Liver (tissue), 9 donors: ENCODE results near the gene CCR9. TPM values are rescaled to one million over a fixed set of nuclear protein-coding genes. Genes with fewer than 3 reads are reported as not detected.

Experiments
- DNase-seq: peaks from one replicate; pipeline ENCODE4 v3.0.0-alpha.2; 2017; ENCODE audit warnings: low spot score
- H3K27ac ChIP-seq, 2 donors: one replicate each; pipeline ENCODE4 v1.7.0; 2013; ENCODE audit warnings: inconsistent platforms in 2 of 2, low read length in 2 of 2, control low read depth in 1 of 2, low read depth in 1 of 2, mild to moderate bottlenecking in 1 of 2
- H3K27me3 ChIP-seq, 4 donors: one replicate each; pipeline versions ENCODE4 v1.6.1 to v1.7.0; 2013; ENCODE audit warnings: low read length in 3 of 4, inconsistent platforms in 1 of 4, mild to moderate bottlenecking in 1 of 4, moderate library complexity in 1 of 4; ENCODE audit not compliant: control insufficient read depth in 4 of 4, insufficient read depth in 4 of 4
- H3K36me3 ChIP-seq, 4 donors: one replicate each; pipeline versions ENCODE4 v1.6.1 to v1.7.0; 2013; ENCODE audit warnings: low read length in 3 of 4, mild to moderate bottlenecking in 3 of 4, low read depth in 1 of 4, moderate library complexity in 1 of 4; ENCODE audit not compliant: control insufficient read depth in 4 of 4, insufficient read depth in 3 of 4
- H3K4me1 ChIP-seq, 4 donors: one replicate each; pipeline versions ENCODE4 v1.6.1 to v1.7.0; 2013; ENCODE audit warnings: low read length in 3 of 4, mild to moderate bottlenecking in 3 of 4, moderate library complexity in 1 of 4; ENCODE audit not compliant: control insufficient read depth in 4 of 4, insufficient read depth in 4 of 4
- H3K4me3 ChIP-seq, 3 donors: one replicate each; pipeline versions ENCODE4 v1.6.1 to v1.7.0; 2013; ENCODE audit warnings: low read length in 3 of 3, control low read depth in 1 of 3, low read depth in 1 of 3, mild to moderate bottlenecking in 1 of 3
- H3K9ac ChIP-seq, 2 donors: one replicate each; pipeline ENCODE4 v1.7.0; 2013; ENCODE audit warnings: low read length in 2 of 2, mild to moderate bottlenecking in 2 of 2, moderate library complexity in 2 of 2, control low read depth in 1 of 2, low read depth in 1 of 2
- H3K9me3 ChIP-seq, 4 donors: one replicate each; pipeline versions ENCODE4 v1.6.1 to v1.7.0; 2013; ENCODE audit warnings: low read length in 3 of 4; ENCODE audit not compliant: control insufficient read depth in 4 of 4
- EGR1 ChIP-seq, 2 donors: IDR thresholded peaks; 2 replicates each; pipeline ENCODE4 v1.6.1; 2016 to 2018; ENCODE audit warnings: antibody characterized with exemption in 2 of 2, low read depth in 2 of 2
- FOXA1 ChIP-seq: IDR thresholded peaks from 2 replicates; pipeline ENCODE4 v1.6.1; 2016; ENCODE audit warnings: antibody characterized with exemption
- FOXA2 ChIP-seq: IDR thresholded peaks from 2 replicates; pipeline ENCODE4 v1.6.1; 2016; ENCODE audit warnings: antibody characterized with exemption
- GABPA ChIP-seq, 2 donors: IDR thresholded peaks in 1 of 2; conservative IDR thresholded peaks in 1 of 2; 2 replicates each; pipeline ENCODE4 v1.6.1; 2016; ENCODE audit warnings: antibody characterized with exemption in 2 of 2, mild to moderate bottlenecking in 1 of 2, moderate library complexity in 1 of 2
- HNF4A ChIP-seq, 2 donors: conservative IDR thresholded peaks; 2 replicates each; pipeline ENCODE4 v1.6.1; 2016; ENCODE audit warnings: antibody characterized with exemption in 2 of 2, mild to moderate bottlenecking in 2 of 2
- HNF4G ChIP-seq: IDR thresholded peaks from 2 replicates; pipeline ENCODE4 v1.6.1; 2016; ENCODE audit warnings: antibody characterized with exemption
- JUND ChIP-seq, 2 donors: IDR thresholded peaks; 2 replicates each; pipeline ENCODE4 v1.6.1; 2016; ENCODE audit warnings: antibody characterized with exemption in 2 of 2
- NR2F2 ChIP-seq: IDR thresholded peaks from 2 replicates; pipeline ENCODE4 v1.6.1; 2016; ENCODE audit warnings: antibody characterized with exemption
- RAD21 ChIP-seq, 2 donors: IDR thresholded peaks; 2 replicates each; pipeline ENCODE4 v1.6.1; 2016; ENCODE audit warnings: antibody characterized with exemption in 2 of 2, mild to moderate bottlenecking in 2 of 2
- RXRA ChIP-seq, 2 donors: IDR thresholded peaks; 2 replicates each; pipeline ENCODE4 v1.6.1; 2017 to 2018; ENCODE audit warnings: antibody characterized with exemption in 2 of 2, mild to moderate bottlenecking in 1 of 2
- SP1 ChIP-seq: IDR thresholded peaks from 2 replicates; pipeline ENCODE4 v1.6.1; 2018; ENCODE audit warnings: antibody characterized with exemption, mild to moderate bottlenecking
- TAF1 ChIP-seq: conservative IDR thresholded peaks from 2 replicates; pipeline ENCODE4 v1.6.1; 2016; ENCODE audit warnings: antibody characterized with exemption, mild to moderate bottlenecking
- YY1 ChIP-seq: IDR thresholded peaks from 2 replicates; pipeline ENCODE4 v1.6.1; 2016; ENCODE audit warnings: antibody characterized with exemption, mild to moderate bottlenecking
- WGBS: extraction: QIAGEN DNeasy Blood & Tissue Kit; methylation state at CpG from one replicate; pipeline ENCODE4 v1.1.7; 2013; 5-methylcytosine and 5-hydroxymethylcytosine counted together
- polyA plus RNA-seq, 2 donors: library from polyadenylated mRNA; stranded (reverse) in 1 of 2; unstranded in 1 of 2; fragments of 200-250 nt in 1 of 2; fragments of >200 nt in 1 of 2; fragmentation: Nextera tagmentation in 1 of 2; extraction: Ambion mirVana in 1 of 2; gene quantifications; one replicate each; pipeline versions ENCODE4 v1.2.1 to v1.2.3, GENCODE V29; 2013 to 2015
- total RNA-seq, 2 donors: library from RNA; depleted of rRNA; stranded (reverse); fragments of >200 nt; gene quantifications; one replicate each; pipeline ENCODE4 v1.2.3, GENCODE V29; 2014
- TF ChIP-seq, protein P1 (sequence below): IDR thresholded peaks from 2 replicates; pipeline ENCODE4 v1.6.1; 2016; ENCODE audit warnings: antibody characterized with exemption
- TF ChIP-seq, protein P2 (sequence below): fragments of 150-350 bp; IDR thresholded peaks from 2 replicates; pipeline ENCODE4 v1.5.1; 2017; ENCODE audit warnings: improper control_type of control experiment, low read depth, low read length; ENCODE audit not compliant: missing input control
- TF ChIP-seq, protein P3 (sequence below): IDR thresholded peaks from 2 replicates; pipeline ENCODE4 v1.6.1; 2016; ENCODE audit warnings: antibody characterized with exemption, mild to moderate bottlenecking
- TF ChIP-seq, protein P4 (sequence below): IDR thresholded peaks from 2 replicates; pipeline ENCODE4 v1.6.1; 2016; ENCODE audit warnings: antibody characterized with exemption
- TF ChIP-seq, protein P5 (sequence below): IDR thresholded peaks from 2 replicates; pipeline ENCODE4 v1.6.1; 2016; ENCODE audit warnings: antibody characterized with exemption
- donor health status: healthy.
- donor health status: healthy.
- donor health status: healthy.
- donor health status: healthy.
- donor health status: healthy.

The CCR9 gene
- total and polyA plus RNA-seq, 4 donors, result 0.28 TPM; not detected in 3

DNA sequence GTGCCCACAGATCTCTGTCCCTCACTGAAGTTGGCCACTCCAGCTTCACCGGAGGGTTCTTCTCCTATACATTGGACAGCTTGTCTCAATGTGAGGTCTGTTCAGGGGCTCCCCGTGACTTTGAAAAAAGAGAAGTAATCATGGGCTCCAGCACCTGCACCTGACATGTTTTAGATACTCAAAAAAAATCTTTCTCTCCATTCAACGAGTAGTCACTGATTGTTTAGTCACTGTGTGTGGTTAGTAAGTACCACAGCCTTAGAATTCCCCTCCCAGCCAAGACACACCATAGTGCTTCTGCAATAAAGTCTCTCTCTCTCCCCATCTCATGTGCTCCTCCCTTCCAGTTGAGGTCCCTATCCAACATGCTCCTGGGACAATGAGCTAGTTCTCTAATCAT, 18.6 kb downstream of the CCR9 start:
- Histone ChIP-seq H3K4me1 (no peaks in the 10 kb centered on the region), H3K27ac (no peak overlapping the region), H3K9me3 (peaks cover 0 to 2% (median 0%) of the 10 kb centered on the region in 4 donors), H3K4me3 (no peak overlapping the region), H3K9ac (no peak overlapping the region), H3K36me3 (peaks cover 0 to 2% (median 0%) of the 10 kb centered on the region in 4 donors), H3K27me3 (no peaks in the 10 kb centered on the region)
- WGBS, result 87% methylated on average over 3 of the region's 3 CpGs
- DNase-seq, result no peak
- TF ChIP-seq, protein P1, sequence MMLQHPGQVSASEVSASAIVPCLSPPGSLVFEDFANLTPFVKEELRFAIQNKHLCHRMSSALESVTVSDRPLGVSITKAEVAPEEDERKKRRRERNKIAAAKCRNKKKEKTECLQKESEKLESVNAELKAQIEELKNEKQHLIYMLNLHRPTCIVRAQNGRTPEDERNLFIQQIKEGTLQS, result no peak
- TF ChIP-seq TAF1, result no peak
- TF ChIP-seq, protein P2, sequence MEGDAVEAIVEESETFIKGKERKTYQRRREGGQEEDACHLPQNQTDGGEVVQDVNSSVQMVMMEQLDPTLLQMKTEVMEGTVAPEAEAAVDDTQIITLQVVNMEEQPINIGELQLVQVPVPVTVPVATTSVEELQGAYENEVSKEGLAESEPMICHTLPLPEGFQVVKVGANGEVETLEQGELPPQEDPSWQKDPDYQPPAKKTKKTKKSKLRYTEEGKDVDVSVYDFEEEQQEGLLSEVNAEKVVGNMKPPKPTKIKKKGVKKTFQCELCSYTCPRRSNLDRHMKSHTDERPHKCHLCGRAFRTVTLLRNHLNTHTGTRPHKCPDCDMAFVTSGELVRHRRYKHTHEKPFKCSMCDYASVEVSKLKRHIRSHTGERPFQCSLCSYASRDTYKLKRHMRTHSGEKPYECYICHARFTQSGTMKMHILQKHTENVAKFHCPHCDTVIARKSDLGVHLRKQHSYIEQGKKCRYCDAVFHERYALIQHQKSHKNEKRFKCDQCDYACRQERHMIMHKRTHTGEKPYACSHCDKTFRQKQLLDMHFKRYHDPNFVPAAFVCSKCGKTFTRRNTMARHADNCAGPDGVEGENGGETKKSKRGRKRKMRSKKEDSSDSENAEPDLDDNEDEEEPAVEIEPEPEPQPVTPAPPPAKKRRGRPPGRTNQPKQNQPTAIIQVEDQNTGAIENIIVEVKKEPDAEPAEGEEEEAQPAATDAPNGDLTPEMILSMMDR, result no peak

DNA sequence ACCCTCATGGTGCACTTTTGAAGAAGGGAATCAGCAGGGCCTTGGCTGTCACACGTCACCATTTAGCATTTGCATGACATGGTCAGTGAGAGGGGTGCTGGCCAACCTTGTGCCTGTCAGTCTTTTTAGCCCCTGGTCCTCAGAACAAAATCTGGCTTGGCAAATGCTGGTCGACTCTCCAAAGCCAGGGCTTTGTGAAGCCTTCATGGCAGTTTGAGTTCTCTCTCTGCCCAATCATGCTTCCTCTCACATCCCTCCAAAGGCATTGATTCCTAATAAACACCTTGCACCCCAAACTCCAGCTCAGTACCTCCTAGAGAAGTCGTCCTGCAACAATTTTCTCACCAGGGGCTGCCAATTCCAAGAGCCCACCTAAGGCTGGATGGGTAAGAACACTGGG, 19.4 kb downstream of the CCR9 start:
- TF ChIP-seq FOXA1 (no peak), RAD21 (IDR thresholded peaks at IDR 0.05) (no peak), SP1 (no peak), FOXA2 (no peak), HNF4A (conservative IDR thresholded peaks at IDR 0.05) (no peak), JUND (IDR thresholded peaks at IDR 0.05) (no peak), HNF4G (no peak), EGR1 (IDR thresholded peaks at IDR 0.05; ENCODE audit: low read depth in 2 of 2) (no peak), TAF1 (no peak), NR2F2 (no peak), GABPA (IDR thresholded peaks at IDR 0.05 in 1 of 2, conservative IDR thresholded peaks at IDR 0.05 in 1 of 2) (no peak), YY1 (no peak), RXRA (IDR thresholded peaks at IDR 0.05) (no peak)
- TF ChIP-seq, protein P3, sequence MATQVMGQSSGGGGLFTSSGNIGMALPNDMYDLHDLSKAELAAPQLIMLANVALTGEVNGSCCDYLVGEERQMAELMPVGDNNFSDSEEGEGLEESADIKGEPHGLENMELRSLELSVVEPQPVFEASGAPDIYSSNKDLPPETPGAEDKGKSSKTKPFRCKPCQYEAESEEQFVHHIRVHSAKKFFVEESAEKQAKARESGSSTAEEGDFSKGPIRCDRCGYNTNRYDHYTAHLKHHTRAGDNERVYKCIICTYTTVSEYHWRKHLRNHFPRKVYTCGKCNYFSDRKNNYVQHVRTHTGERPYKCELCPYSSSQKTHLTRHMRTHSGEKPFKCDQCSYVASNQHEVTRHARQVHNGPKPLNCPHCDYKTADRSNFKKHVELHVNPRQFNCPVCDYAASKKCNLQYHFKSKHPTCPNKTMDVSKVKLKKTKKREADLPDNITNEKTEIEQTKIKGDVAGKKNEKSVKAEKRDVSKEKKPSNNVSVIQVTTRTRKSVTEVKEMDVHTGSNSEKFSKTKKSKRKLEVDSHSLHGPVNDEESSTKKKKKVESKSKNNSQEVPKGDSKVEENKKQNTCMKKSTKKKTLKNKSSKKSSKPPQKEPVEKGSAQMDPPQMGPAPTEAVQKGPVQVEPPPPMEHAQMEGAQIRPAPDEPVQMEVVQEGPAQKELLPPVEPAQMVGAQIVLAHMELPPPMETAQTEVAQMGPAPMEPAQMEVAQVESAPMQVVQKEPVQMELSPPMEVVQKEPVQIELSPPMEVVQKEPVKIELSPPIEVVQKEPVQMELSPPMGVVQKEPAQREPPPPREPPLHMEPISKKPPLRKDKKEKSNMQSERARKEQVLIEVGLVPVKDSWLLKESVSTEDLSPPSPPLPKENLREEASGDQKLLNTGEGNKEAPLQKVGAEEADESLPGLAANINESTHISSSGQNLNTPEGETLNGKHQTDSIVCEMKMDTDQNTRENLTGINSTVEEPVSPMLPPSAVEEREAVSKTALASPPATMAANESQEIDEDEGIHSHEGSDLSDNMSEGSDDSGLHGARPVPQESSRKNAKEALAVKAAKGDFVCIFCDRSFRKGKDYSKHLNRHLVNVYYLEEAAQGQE, result no peak
- TF ChIP-seq, protein P4, sequence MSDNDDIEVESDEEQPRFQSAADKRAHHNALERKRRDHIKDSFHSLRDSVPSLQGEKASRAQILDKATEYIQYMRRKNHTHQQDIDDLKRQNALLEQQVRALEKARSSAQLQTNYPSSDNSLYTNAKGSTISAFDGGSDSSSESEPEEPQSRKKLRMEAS, result no peak
- TF ChIP-seq, protein P5, sequence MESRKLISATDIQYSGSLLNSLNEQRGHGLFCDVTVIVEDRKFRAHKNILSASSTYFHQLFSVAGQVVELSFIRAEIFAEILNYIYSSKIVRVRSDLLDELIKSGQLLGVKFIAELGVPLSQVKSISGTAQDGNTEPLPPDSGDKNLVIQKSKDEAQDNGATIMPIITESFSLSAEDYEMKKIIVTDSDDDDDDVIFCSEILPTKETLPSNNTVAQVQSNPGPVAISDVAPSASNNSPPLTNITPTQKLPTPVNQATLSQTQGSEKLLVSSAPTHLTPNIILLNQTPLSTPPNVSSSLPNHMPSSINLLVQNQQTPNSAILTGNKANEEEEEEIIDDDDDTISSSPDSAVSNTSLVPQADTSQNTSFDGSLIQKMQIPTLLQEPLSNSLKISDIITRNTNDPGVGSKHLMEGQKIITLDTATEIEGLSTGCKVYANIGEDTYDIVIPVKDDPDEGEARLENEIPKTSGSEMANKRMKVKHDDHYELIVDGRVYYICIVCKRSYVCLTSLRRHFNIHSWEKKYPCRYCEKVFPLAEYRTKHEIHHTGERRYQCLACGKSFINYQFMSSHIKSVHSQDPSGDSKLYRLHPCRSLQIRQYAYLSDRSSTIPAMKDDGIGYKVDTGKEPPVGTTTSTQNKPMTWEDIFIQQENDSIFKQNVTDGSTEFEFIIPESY, result no peak
- TF ChIP-seq, protein P2, result no peak
- TF ChIP-seq, protein P1, result no peak
- no peak overlapping the region for H3K9ac ChIP-seq
- H3K27ac ChIP-seq, result no peak overlapping the region
- DNase-seq, result no peak
- H3K9me3 ChIP-seq, result peaks cover 0 to 2% (median 0%) of the 10 kb centered on the region in 4 donors
- no peaks in the 10 kb centered on the region for H3K4me1 ChIP-seq
- 95% methylated on average over 3 of the region's 3 CpGs for WGBS
- peaks cover 0 to 2% (median 0%) of the 10 kb centered on the region in 4 donors for H3K36me3 ChIP-seq
- H3K27me3 ChIP-seq, result no peaks in the 10 kb centered on the region
- H3K4me3 ChIP-seq, result no peak overlapping the region
